Naive thymus-derived CD4-positive, alpha-beta T cell (primary cell): ENCODE results near the gene EXOSC10. TPM values are rescaled to one million over a fixed set of nuclear protein-coding genes. Genes with fewer than 3 reads are reported as not detected.
"Not testable (repeated sequence)": the region's sequence is repeated elsewhere in the genome, so short reads cannot be mapped to it uniquely, and the experiment has no call there.

ENCODE experiments used
- ATAC-seq: fragments of 150-1000 bp; cut with Tn5 transposase; 2 replicates; pipeline ENCODE4 v1.10.0; 2021; ENCODE audit warnings: mild to moderate bottlenecking, moderate library complexity
- CTCF ChIA-PET: fragments of 350-600 bp; sonication (Branson Sonifier 250); formaldehyde crosslinking; loops from one replicate; lab custom pipeline; 2021; ENCODE audit warnings: antibody characterized with exemption; lab: Charles Lee
- POLR2A ChIA-PET: fragments of 350-600 bp; sonication (Branson Sonifier 250); formaldehyde crosslinking; loops from one replicate; lab custom pipeline; 2021; ENCODE audit warnings: antibody characterized with exemption, inconsistent platforms; lab: Charles Lee
- DNase-seq, 9 donors: peaks; one replicate each; pipeline versions ENCODE4 v3.0.0 to v3.0.0-alpha.2; 2020 to 2022; ENCODE audit warnings: mixed read lengths in 1 of 9
- H3K27ac ChIP-seq: one replicate; pipeline ENCODE4 v1.7.0; 2013; ENCODE audit warnings: mild to moderate bottlenecking, low read depth, low read length, moderate library complexity
- H3K27me3 ChIP-seq, 2 donors: one replicate each; pipeline ENCODE4 v1.7.0; 2013; ENCODE audit warnings: low read length in 2 of 2, mild to moderate bottlenecking in 2 of 2, moderate library complexity in 2 of 2; ENCODE audit not compliant: control insufficient read depth in 2 of 2, insufficient read depth in 2 of 2
- H3K36me3 ChIP-seq, 3 experiments: 1 replicate in 2 of 3; 2 replicates in 1 of 3; pipeline ENCODE4 v1.7.0; 2013; ENCODE audit warnings: low read length in 3 of 3, mild to moderate bottlenecking in 3 of 3, moderate library complexity in 1 of 3; ENCODE audit not compliant: insufficient read depth in 3 of 3, control insufficient read depth in 2 of 3
- H3K4me1 ChIP-seq, 2 donors: one replicate each; pipeline ENCODE4 v1.7.0; 2013; ENCODE audit warnings: low read length in 2 of 2, mild to moderate bottlenecking in 2 of 2, moderate library complexity in 1 of 2; ENCODE audit not compliant: control insufficient read depth in 2 of 2, insufficient read depth in 2 of 2
- H3K4me3 ChIP-seq: 2 replicates; pipeline ENCODE4 v1.7.0; 2013; ENCODE audit warnings: mild to moderate bottlenecking, low read length
- H3K9me3 ChIP-seq, 3 experiments: 1 replicate in 2 of 3; 2 replicates in 1 of 3; pipeline ENCODE4 v1.7.0; 2013; ENCODE audit warnings: low read length in 3 of 3; ENCODE audit not compliant: control insufficient read depth in 2 of 3
- H3K27ac Mint-ChIP-seq, 9 donors: one replicate each; pipeline ENCODE4 v1.8.0; 2020 to 2022; ENCODE audit warnings: mixed read lengths in 9 of 9, mild to moderate bottlenecking in 8 of 9, moderate library complexity in 5 of 9, inconsistent platforms in 2 of 9
- H3K27me3 Mint-ChIP-seq, 5 donors: one replicate each; pipeline ENCODE4 v1.8.0; 2021 to 2022; ENCODE audit warnings: mixed read lengths in 5 of 5, mild to moderate bottlenecking in 1 of 5
- H3K36me3 Mint-ChIP-seq, 5 donors: one replicate each; pipeline ENCODE4 v1.8.0; 2020 to 2022; ENCODE audit warnings: mixed read lengths in 5 of 5, mild to moderate bottlenecking in 3 of 5, inconsistent platforms in 1 of 5
- H3K4me1 Mint-ChIP-seq, 7 donors: one replicate each; pipeline ENCODE4 v1.8.0; 2020 to 2022; ENCODE audit warnings: mixed read lengths in 7 of 7, mild to moderate bottlenecking in 3 of 7, inconsistent platforms in 1 of 7
- H3K4me3 Mint-ChIP-seq, 10 donors: one replicate each; pipeline ENCODE4 v1.8.0; 2020 to 2022; ENCODE audit warnings: mild to moderate bottlenecking in 10 of 10, mixed read lengths in 10 of 10, moderate library complexity in 6 of 10, inconsistent platforms in 2 of 10
- H3K9me3 Mint-ChIP-seq, 11 donors: one replicate each; pipeline ENCODE4 v1.8.0; 2020 to 2022; ENCODE audit warnings: mixed read lengths in 11 of 11, mild to moderate bottlenecking in 4 of 11, inconsistent platforms in 1 of 11, moderate library complexity in 1 of 11
- intact Hi-C, 2 donors: fragments of 100-400 bp; cut with micrococcal nuclease; formaldehyde crosslinking; loops; one replicate each; pipeline ENCODE4 v1.15.1; 2023
- polyA plus RNA-seq, 2 donors: library from polyadenylated mRNA; unstranded; fragments of 300-500 nt; fragmentation: Illumina TruSeq; gene quantifications; one replicate each; pipeline ENCODE4 v1.2.3, GENCODE V29; 2021
- total RNA-seq, 6 experiments: library from RNA in 5 of 6; stranded (reverse) in 5 of 6; gene quantifications; 1 replicate in 5 of 6; 2 replicates in 1 of 6; pipeline ENCODE4 v1.2.3 and lab custom pipeline; 2021 to 2026

The EXOSC10 gene
- total and polyA plus RNA-seq, 7 experiments from 2014 or later: 33.9 to 83.4 (median 80.0) TPM

DNA sequence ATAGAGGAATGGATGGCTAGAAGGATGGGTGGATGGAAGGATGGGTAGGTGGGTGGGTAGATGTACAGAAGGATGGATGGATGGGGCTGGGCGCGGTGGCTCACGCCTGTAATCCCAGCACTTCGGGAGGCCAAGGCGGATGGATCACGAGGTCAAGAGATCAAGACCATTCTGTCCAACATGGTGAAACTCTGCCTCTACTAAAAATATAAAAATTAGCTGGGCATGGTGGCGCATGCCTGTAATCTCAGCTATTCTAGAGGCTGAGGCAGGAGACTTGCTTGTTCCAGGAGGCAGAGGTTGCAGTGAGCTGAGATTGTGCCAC, 59.6 kb downstream of the EXOSC10 start:
- H3K4me3 ChIP-seq, H3K9me3 ChIP-seq, H3K27ac Mint-ChIP-seq, intact Hi-C loops, H3K4me1 ChIP-seq, H3K27me3 ChIP-seq, H3K4me1 Mint-ChIP-seq, H3K36me3 ChIP-seq, ATAC-seq, H3K27ac ChIP-seq, H3K4me3 Mint-ChIP-seq, DNase-seq, H3K36me3 Mint-ChIP-seq, H3K9me3 Mint-ChIP-seq, H3K27me3 Mint-ChIP-seq, POLR2A ChIA-PET: not testable (repeated sequence)
- CTCF ChIA-PET: interaction anchor here (0.6 kb wide), 1 partner anchor 58 kb away, joined by 6 read pairs; no protein-coding TSS in a partner anchor

GRCh38 chr1:11039351-11040104, 60.1 kb downstream of the EXOSC10 start:
- Histone ChIP-seq H3K4me1 (no peaks in the 10 kb centered on the region), H3K9me3 (no peaks in the 10 kb centered on the region), H3K27me3 (peaks cover 0 to 4% of the 10 kb centered on the region in 2 donors), H3K27ac (no peak overlapping the region), H3K4me3 (no peak overlapping the region), H3K36me3 (no peaks in the 10 kb centered on the region)
- no peak for ATAC-seq
- DNase-seq: no peak
- peaks cover 0 to 9% (median 6%) of the 10 kb centered on the region in 7 donors for H3K4me1 Mint-ChIP-seq
- no peaks in the 10 kb centered on the region for H3K9me3 Mint-ChIP-seq
- ChIA-PET POLR2A (no interaction called here), CTCF (interaction anchor here (2.9 kb wide), 1 partner anchor 605 kb away, joined by 35 read pairs; no protein-coding TSS in a partner anchor)
- H3K4me3 Mint-ChIP-seq: no peak overlapping the region
- no peaks in the 10 kb centered on the region for H3K36me3 Mint-ChIP-seq
- intact Hi-C loops: loop anchor here (5.0 kb wide), 3 partner anchors 168 to 298 kb away; no protein-coding TSS in a partner anchor
- H3K27ac Mint-ChIP-seq: no peak overlapping the region
- H3K27me3 Mint-ChIP-seq: no peaks in the 10 kb centered on the region

GRCh38 chr1:11037740-11038182, 61.9 kb downstream of the EXOSC10 start:
- Mint-ChIP-seq H3K4me1 (peaks cover 0 to 9% (median 6%) of the 10 kb centered on the region in 7 donors), H3K36me3 (no peaks in the 10 kb centered on the region), H3K9me3 (no peaks in the 10 kb centered on the region), H3K4me3 (no peak overlapping the region), H3K27ac (no peak overlapping the region), H3K27me3 (no peaks in the 10 kb centered on the region)
- DNase-seq: peak; percentile 76 to 90 (median 85)
- POLR2A ChIA-PET: interaction anchor here (0.6 to 1.2 kb wide), 8 partner anchors 10 to 682 kb away, joined by 3 to 4 read pairs (median 3); partner anchors contain the start of gene TARDBP
- H3K36me3 ChIP-seq: no peaks in the 10 kb centered on the region
- CTCF ChIA-PET: interaction anchor here (0.6 to 2.9 kb wide), 47 partner anchors 9 to 1522 kb away, joined by 3 to 35 read pairs (median 4); partner anchors contain the start of genes ANGPTL7, EXOSC10, FBXO6 and MASP2
- intact Hi-C loops: loop anchor here (1.0 to 5.0 kb wide), 11 partner anchors 23 to 857 kb away; partner anchors contain the start of genes EXOSC10 (in 2 of the 2) and SRM (in 2 of the 2)
- H3K4me3 ChIP-seq: no peak overlapping the region
- peak; percentile 99 for ATAC-seq
- H3K9me3 ChIP-seq: no peaks in the 10 kb centered on the region
- peaks cover 0 to 4% of the 10 kb centered on the region in 2 donors for H3K27me3 ChIP-seq
- H3K27ac ChIP-seq: no peak overlapping the region
- no peaks in the 10 kb centered on the region for H3K4me1 ChIP-seq

- POLR2A ChIA-PET: interaction anchor here (0.6 to 1.2 kb wide), 6 partner anchors 10 to 683 kb away, joined by 3 to 4 read pairs (median 4); partner anchors contain the start of gene TARDBP
- ATAC-seq: not testable (repeated sequence)
Observed at GRCh38 chr1:11037019-11037739, 62.5 kb downstream of the EXOSC10 start.

DNA sequence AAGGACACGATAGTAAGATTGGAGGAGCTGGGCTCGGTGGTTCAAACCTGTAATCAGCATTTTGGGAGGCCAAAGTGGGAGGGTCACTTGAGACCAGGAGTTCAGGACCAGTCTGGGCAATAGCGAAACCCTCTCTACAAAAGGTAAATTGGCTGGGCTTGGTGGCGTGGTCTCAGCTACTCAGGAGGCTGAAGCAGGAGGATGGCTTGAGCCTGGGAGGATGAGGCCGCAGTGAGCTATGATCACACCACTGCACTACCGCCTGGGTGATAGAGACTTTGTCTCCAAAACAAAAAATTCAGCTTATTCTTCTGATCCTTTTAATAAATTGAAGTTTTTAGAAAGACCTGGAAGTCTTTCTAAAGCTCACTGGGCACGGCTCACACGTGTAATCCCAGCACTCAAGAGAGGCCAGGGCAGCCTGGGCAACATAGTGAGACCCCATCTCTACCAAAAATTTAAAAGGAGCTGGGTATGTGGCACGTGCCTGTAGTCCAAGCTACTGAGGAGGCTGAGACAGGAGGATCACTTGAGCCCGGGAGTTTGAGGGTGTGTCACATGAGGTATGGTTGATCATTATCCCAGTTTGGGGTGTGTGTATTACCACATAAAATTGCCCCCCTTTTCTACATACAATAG, 67.9 kb downstream of the EXOSC10 start:
- Mint-ChIP-seq H3K4me3 (no peak overlapping the region), H3K4me1 (peaks cover 0 to 10% (median 0%) of the 10 kb centered on the region in 7 donors), H3K36me3 (peaks cover 0 to 4% (median 2%) of the 10 kb centered on the region in 5 donors), H3K27ac (peak overlapping the region in 1 of 9 donors; percentile 8), H3K27me3 (no peaks in the 10 kb centered on the region), H3K9me3 (no peaks in the 10 kb centered on the region)
- Histone ChIP-seq H3K4me1 (no peaks in the 10 kb centered on the region), H3K9me3 (no peaks in the 10 kb centered on the region), H3K27me3 (no peaks in the 10 kb centered on the region), H3K36me3 (peaks cover 0 to 16% (median 0%) of the 10 kb centered on the region in 3 experiments), H3K27ac (no peak overlapping the region), H3K4me3 (no peak overlapping the region)
- DNase-seq: no peak
- intact Hi-C loops: no loop called here
- POLR2A ChIA-PET: no interaction called here
- CTCF ChIA-PET: no interaction called here
- ATAC-seq: no peak

More at GRCh38 chr1:11037019-11037739, 62.5 kb downstream of the EXOSC10 start:
- H3K27me3 ChIP-seq, H3K36me3 ChIP-seq, H3K9me3 Mint-ChIP-seq, H3K4me1 ChIP-seq, H3K9me3 ChIP-seq, H3K4me3 ChIP-seq, H3K27ac ChIP-seq, H3K36me3 Mint-ChIP-seq, H3K4me3 Mint-ChIP-seq, H3K27me3 Mint-ChIP-seq, H3K4me1 Mint-ChIP-seq, DNase-seq, H3K27ac Mint-ChIP-seq: not testable (repeated sequence)
- CTCF ChIA-PET: interaction anchor here (0.6 to 2.9 kb wide), 42 partner anchors 10 to 1521 kb away, joined by 3 to 35 read pairs (median 4); partner anchors contain the start of genes ANGPTL7, EXOSC10, MASP2 and MTOR
- intact Hi-C loops: loop anchor here (1.0 to 5.0 kb wide), 11 partner anchors 23 to 857 kb away; partner anchors contain the start of genes EXOSC10 (in 2 of the 2) and SRM (in 2 of the 2)

DNA sequence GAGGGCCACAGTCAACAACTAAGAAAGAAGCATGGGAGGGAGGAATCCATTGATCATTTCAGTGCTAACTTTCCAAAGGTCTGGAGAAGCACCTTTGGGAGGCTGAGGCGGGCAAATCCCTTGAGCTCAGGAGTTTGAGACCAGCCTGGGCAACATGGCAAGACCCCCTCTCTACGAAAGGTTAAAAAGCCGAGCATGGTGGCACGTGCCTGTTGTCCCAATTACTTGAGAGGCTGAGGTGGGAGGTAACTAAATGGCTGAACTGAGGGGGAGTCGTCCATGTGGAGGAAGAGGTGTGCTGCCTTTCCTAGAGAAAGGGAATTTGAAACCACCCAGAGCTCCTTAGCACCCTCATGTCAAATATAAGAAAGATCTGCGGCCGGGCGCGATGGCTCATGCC, 68.8 kb downstream of the EXOSC10 start:
- Histone ChIP-seq H3K36me3 (peaks cover 0 to 25% (median 7%) of the 10 kb centered on the region in 3 experiments), H3K4me3 (no peak overlapping the region), H3K27me3 (no peaks in the 10 kb centered on the region), H3K9me3 (no peaks in the 10 kb centered on the region), H3K27ac (no peak overlapping the region), H3K4me1 (no peaks in the 10 kb centered on the region)
- DNase-seq (no peak), ATAC-seq (no peak)
- intact Hi-C loops: no loop called here
- Mint-ChIP-seq H3K27ac (peak overlapping the region in 2 of 9 donors; percentile 15 to 64), H3K27me3 (no peaks in the 10 kb centered on the region), H3K4me1 (peaks cover 0 to 15% (median 0%) of the 10 kb centered on the region in 7 donors), H3K4me3 (no peak overlapping the region), H3K9me3 (no peaks in the 10 kb centered on the region), H3K36me3 (peaks cover 0 to 10% (median 2%) of the 10 kb centered on the region in 5 donors)
- CTCF ChIA-PET: interaction anchor here (1.1 kb wide), 1 partner anchor 18 kb away, joined by 3 read pairs; no protein-coding TSS in a partner anchor
- POLR2A ChIA-PET: interaction anchor here (0.6 kb wide), 2 partner anchors 156 to 1654 kb away, joined by 3 read pairs; no protein-coding TSS in a partner anchor
